Progenitor cell of endocrine pancreas (in vitro differentiated cells): ENCODE data around the gene ZNRF3. TPM values are rescaled to one million over a fixed set of nuclear protein-coding genes. Genes with fewer than 3 reads are reported as not detected.

Experiments
- DNase-seq: peaks from one replicate; pipeline ENCODE4 v3.0.0; 2021; ENCODE audit warnings: low spot score; ENCODE audit not compliant: unreplicated experiment
- H3K27ac Mint-ChIP-seq: 2 replicates; pipeline ENCODE4 v1.8.0; 2021; ENCODE audit warnings: mild to moderate bottlenecking, moderate library complexity, mixed read lengths
- H3K27me3 Mint-ChIP-seq: 2 replicates; pipeline ENCODE4 v1.8.0; 2021; ENCODE audit warnings: mixed read lengths
- H3K36me3 Mint-ChIP-seq: 2 replicates; pipeline ENCODE4 v1.8.0; 2022; ENCODE audit warnings: mixed read lengths; ENCODE audit not compliant: insufficient read depth
- H3K4me1 Mint-ChIP-seq: 2 replicates; pipeline ENCODE4 v1.8.0; 2021; ENCODE audit warnings: low read depth, mixed read lengths
- H3K4me3 Mint-ChIP-seq: 2 replicates; pipeline ENCODE4 v1.8.0; 2021; ENCODE audit warnings: low read depth, mild to moderate bottlenecking, moderate library complexity, mixed read lengths
- H3K9me3 Mint-ChIP-seq: 2 replicates; pipeline ENCODE4 v1.8.0; 2021; ENCODE audit warnings: low read depth, mixed read lengths
- total RNA-seq: library from RNA; stranded (reverse); gene quantifications from 2 replicates; pipeline ENCODE4 v1.2.1, GENCODE V29; 2021
- TF ChIP-seq, protein P1 (sequence below): fragments of 200-600 bp; sonication (generic); IDR thresholded peaks from one replicate; pipeline ENCODE4 v1.5.0; 2021; ENCODE audit warnings: antibody characterized with exemption, mild to moderate bottlenecking; ENCODE audit not compliant: unreplicated experiment

ZNRF3 gene
- total RNA-seq, 1 donor from 2014 or later, result 7.5 TPM

- Mint-ChIP-seq H3K27ac (no peak overlapping the region), H3K9me3 (no peaks in the 10 kb centered on the region), H3K36me3 (peaks cover 1% of the 10 kb centered on the region), H3K4me3 (no peak overlapping the region), H3K4me1 (peaks cover 9% of the 10 kb centered on the region), H3K27me3 (peaks cover 40% of the 10 kb centered on the region)
- TF ChIP-seq, protein P1, sequence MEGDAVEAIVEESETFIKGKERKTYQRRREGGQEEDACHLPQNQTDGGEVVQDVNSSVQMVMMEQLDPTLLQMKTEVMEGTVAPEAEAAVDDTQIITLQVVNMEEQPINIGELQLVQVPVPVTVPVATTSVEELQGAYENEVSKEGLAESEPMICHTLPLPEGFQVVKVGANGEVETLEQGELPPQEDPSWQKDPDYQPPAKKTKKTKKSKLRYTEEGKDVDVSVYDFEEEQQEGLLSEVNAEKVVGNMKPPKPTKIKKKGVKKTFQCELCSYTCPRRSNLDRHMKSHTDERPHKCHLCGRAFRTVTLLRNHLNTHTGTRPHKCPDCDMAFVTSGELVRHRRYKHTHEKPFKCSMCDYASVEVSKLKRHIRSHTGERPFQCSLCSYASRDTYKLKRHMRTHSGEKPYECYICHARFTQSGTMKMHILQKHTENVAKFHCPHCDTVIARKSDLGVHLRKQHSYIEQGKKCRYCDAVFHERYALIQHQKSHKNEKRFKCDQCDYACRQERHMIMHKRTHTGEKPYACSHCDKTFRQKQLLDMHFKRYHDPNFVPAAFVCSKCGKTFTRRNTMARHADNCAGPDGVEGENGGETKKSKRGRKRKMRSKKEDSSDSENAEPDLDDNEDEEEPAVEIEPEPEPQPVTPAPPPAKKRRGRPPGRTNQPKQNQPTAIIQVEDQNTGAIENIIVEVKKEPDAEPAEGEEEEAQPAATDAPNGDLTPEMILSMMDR, result no peak
- DNase-seq, result no peak
Observed at GRCh38 chr22:29056472-29056871, 173.1 kb downstream of the ZNRF3 start.

DNA sequence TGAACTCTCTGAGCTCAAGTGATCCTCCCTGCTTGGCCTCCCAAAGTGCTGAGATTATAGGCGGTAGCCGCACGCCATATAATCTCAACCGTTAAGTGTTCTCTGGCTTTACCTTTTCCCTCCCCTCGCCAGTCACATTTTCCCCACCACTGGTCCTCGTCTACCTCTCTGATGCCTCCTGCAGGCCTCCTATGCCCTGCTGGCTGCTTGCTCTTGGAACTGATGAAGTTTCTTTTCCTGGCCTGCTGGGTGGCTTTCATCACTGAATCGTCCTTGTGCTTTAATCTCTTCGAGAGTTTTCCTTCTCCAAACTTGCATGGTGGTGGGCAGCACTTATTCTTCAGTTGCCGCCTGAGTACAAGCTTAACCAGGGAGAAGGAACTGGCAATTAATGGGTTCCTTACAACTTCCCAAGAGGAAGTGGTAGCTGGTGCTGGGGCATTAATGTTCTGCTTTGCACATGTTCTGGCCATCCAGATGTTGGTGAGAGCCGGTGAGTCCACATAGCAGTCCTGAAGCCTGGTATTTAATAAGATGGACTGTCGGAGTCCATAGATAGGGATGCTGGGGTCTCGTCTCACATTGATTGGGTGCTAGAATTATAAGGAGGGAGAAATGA is 177.0 kb downstream of the ZNRF3 start:
- H3K27me3 Mint-ChIP-seq, result peaks cover 45% of the 10 kb centered on the region
- peaks cover 7% of the 10 kb centered on the region for H3K4me1 Mint-ChIP-seq
- DNase-seq, result no peak
- no peaks in the 10 kb centered on the region for H3K36me3 Mint-ChIP-seq
- H3K9me3 Mint-ChIP-seq, result no peaks in the 10 kb centered on the region
- no peak overlapping the region for H3K27ac Mint-ChIP-seq
- TF ChIP-seq, protein P1, result no peak
- H3K4me3 Mint-ChIP-seq, result no peak overlapping the region

DNA sequence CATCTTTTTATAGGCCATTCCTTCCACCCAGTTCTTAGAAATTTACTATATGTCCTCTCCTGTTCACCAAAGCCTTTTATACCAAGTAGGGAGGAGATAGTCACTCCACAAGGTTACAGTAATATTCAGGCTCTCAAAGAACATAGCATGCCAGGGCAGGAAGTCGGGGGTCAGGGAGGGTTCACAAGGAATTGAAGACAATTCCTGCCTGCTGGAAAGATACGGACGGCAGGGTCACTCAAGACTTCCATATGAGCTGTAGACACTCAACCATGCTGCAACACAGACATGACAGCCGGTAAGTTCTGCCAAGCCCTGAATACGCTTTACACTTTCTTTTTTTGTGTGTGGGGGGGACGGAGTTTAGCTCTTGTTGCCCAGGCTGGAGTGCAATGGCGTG is 177.6 kb downstream of the ZNRF3 start:
- Mint-ChIP-seq H3K4me1 (peaks cover 7% of the 10 kb centered on the region), H3K27ac (no peak overlapping the region), H3K4me3 (no peak overlapping the region), H3K36me3 (no peaks in the 10 kb centered on the region), H3K9me3 (no peaks in the 10 kb centered on the region), H3K27me3 (peaks cover 45% of the 10 kb centered on the region)
- TF ChIP-seq, protein P1, result no peak
- DNase-seq, result no peak

- Mint-ChIP-seq H3K36me3 (no peaks in the 10 kb centered on the region), H3K4me3 (no peak within 1 kb of the TSS), H3K27ac (no peak within 1 kb of the TSS), H3K9me3 (no peaks in the 10 kb centered on the region), H3K27me3 (peaks cover 50% of the 10 kb centered on the region), H3K4me1 (peaks cover 8% of the 10 kb centered on the region)
- DNase-seq, result no peak
- TF ChIP-seq, protein P1, result no peak
Observed at GRCh38 chr22:29061773-29062172, 178.4 kb downstream of the ZNRF3 start, which contains the start of gene C22orf31. TSS of gene C22orf31 (minus strand) at chr22:29061831. CDS start at chr22:29061792, 39 bp downstream.

- H3K27me3 Mint-ChIP-seq, result peaks cover 52% of the 10 kb centered on the region
- TF ChIP-seq, protein P1, result no peak
- DNase-seq, result no peak
- H3K9me3 Mint-ChIP-seq, result no peaks in the 10 kb centered on the region
- no peak overlapping the region for H3K27ac Mint-ChIP-seq
- peaks cover 9% of the 10 kb centered on the region for H3K4me1 Mint-ChIP-seq
- no peak overlapping the region for H3K4me3 Mint-ChIP-seq
- H3K36me3 Mint-ChIP-seq, result no peaks in the 10 kb centered on the region
Observed at GRCh38 chr22:29062286-29062821, 179.0 kb downstream of the ZNRF3 start.
